ENCODE data around the gene GP1BA. TPM values are rescaled to one million over a fixed set of nuclear protein-coding genes. Genes with fewer than 3 reads are reported as not detected.

The GP1BA gene
- total RNA-seq (2014; rRNA removed; shearing (Covaris generic)), result not detected in 2 replicates

DNA sequence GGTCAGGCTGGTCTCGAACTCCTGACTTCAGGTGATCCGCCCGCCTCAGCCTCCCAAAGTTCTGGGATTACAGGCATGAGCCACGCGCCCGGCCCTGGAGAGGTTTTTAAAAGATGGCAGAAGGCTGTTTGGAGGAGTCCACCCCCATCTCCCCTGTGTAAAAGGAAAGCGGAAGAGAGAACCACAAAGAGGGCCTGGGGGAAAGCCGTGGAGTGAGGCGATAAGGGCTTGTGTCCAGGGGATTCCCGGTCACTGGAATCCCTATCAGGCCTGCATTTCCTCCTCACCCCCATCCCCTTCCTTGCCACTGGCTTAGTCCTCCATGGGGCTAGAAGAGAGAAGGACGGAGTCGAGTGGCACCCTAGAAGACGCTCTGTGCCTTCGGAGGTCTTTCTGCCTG is at the start of gene GP1BA:
GP1BA (plus strand) TSS at position 315 of the 400 bp plus-strand sequence. CDS start 328 bp downstream, outside the sequence.
- Histone ChIP-seq H3K27me3 (replicated peaks) (no peaks in the 10 kb centered on the region), H3K27ac (no peak within 1 kb of the TSS), H3K4me1 (replicated peaks) (peaks cover 13% of the 10 kb centered on the region), H3K9me3 (replicated peaks) (no peaks in the 10 kb centered on the region), H3K36me3 (no peaks in the 10 kb centered on the region), H3K4me3 (no peak within 1 kb of the TSS)
- DNase-seq (ENCODE audit: low read depth in 1 of 2, low spot score in 2 of 2), result no peak

DNA sequence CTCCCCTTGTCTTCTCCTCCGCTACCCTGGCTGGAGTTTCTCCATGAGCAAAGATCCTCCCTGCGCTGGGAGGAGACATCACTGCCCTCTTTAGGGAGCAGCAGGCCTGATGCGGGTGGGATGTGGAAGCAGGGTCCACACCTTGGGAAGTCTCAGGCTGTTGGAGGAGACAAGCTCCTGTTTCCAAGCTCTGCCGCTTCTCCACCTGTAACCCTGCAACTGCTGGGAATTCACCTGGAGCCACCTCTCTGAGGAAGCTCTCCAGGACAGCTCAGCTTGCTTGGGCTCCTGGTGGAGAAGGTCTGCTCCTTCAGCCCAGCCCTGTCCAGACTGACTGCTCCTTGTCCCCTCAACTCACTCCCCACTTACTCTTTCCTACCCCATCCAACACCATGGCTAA is 47.6 kb upstream of the GP1BA start:
- H3K27ac ChIP-seq, result no peak overlapping the region
- no peaks in the 10 kb centered on the region for H3K9me3 ChIP-seq (replicated peaks)
- H3K36me3 ChIP-seq, result peaks cover 55% of the 10 kb centered on the region
- no peaks in the 10 kb centered on the region for H3K4me1 ChIP-seq (replicated peaks)
- no peak overlapping the region for H3K4me3 ChIP-seq
- no peak for DNase-seq (ENCODE audit: low read depth in 1 of 2, low spot score in 2 of 2)
- no peaks in the 10 kb centered on the region for H3K27me3 ChIP-seq (replicated peaks)

DNA sequence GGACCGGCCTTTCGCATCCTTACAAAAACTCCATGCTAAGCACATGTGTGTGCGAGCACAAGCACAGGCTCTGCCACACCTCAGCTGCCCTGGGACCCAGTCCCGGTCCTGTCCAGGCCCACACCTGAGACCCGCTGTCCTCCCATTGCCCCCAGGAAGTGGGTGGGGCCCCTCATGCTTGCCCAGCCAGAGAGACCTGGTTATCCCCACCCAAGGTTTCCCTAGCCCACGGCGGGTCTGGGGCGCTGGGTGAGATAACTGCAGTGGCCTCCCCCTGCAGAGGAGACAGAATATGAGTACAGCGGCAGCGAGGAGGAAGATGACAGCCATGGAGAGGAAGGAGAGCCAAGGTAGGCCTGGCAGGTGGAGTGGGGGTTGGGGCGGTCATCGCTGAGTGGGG is 45.2 kb upstream of the GP1BA start:
- H3K36me3 ChIP-seq, result peaks cover 64% of the 10 kb centered on the region

DNA sequence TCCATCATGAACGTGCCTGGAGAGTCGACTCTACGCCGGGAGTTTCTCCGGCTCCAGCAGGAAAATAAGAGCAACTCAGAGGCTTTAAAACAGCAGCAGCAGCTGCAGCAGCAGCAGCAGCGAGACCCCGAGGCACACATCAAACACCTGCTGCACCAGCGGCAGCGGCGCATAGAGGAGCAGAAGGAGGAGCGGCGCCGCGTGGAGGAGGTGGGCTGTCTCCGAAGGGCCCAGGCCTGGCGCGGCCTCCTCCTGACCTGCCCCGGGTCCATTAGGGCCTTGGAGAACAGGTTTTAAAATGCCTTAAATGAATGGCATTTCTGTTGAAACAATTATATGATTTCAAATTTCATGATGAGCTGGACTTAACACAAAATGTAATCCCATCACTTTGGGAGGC is 44.5 kb upstream of the GP1BA start:
- Histone ChIP-seq H3K27ac (no peak overlapping the region), H3K9me3 (replicated peaks) (no peaks in the 10 kb centered on the region), H3K36me3 (peaks cover 58% of the 10 kb centered on the region), H3K27me3 (replicated peaks) (no peaks in the 10 kb centered on the region), H3K4me3 (no peak overlapping the region), H3K4me1 (replicated peaks) (no peaks in the 10 kb centered on the region)
- no peak for DNase-seq (ENCODE audit: low read depth in 1 of 2, low spot score in 2 of 2)

More for the DNA sequence above, 45.2 kb upstream of the GP1BA start:
- Histone ChIP-seq H3K27ac (no peak overlapping the region), H3K9me3 (replicated peaks) (no peaks in the 10 kb centered on the region), H3K4me1 (replicated peaks) (no peaks in the 10 kb centered on the region), H3K4me3 (no peak overlapping the region), H3K27me3 (replicated peaks) (no peaks in the 10 kb centered on the region)
- DNase-seq (ENCODE audit: low read depth in 1 of 2, low spot score in 2 of 2), result no peak

DNA sequence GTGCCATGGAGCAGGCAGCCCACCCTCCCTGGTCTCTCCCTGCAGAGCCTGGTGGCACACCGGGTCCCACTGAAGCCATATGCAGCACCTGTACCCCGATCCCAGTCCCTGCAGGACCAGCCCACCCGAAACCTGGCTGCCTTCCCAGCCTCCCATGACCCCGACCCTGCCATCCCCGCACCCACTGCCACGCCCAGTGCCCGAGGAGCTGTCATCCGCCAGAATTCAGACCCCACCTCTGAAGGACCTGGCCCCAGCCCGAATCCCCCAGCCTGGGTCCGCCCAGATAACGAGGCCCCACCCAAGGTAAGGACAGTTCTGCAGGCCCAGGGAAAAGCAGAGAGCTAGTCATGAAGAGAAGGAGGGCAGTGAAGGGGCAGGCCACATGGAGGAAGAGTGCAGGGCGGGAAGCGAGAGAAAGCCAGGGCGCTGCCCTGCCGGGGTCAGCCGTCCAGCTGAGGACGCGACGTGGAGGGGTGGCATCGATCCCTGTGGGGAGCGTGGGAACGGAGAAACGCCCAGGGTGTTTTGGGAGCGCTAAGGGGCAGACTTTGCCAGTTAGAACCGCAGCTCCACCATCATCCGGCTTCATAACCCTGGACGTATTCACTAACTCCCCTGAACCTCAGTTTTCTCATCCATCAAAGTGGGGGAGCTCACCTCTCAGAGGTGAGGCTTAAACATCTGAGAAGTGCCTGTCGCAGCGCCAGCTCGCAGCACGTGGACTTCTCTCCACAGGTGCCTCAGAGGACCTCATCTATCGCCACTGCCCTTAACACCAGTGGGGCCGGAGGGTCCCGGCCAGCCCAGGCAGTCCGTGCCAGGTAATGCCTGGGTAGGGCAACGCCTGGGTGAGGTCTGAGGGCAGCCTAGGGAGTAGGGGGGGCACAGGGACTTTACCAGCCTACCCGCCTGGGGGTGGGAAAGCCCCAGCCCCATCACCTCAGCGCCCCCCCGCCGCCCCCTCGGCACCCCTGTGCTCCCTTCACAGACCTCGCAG is 40.4 kb upstream of the GP1BA start:
- H3K27ac ChIP-seq, result no peak overlapping the region
- H3K4me3 ChIP-seq, result no peak overlapping the region
- H3K4me1 ChIP-seq (replicated peaks), result no peaks in the 10 kb centered on the region
- no peak for DNase-seq (ENCODE audit: low read depth in 1 of 2, low spot score in 2 of 2)
- H3K36me3 ChIP-seq, result peaks cover 69% of the 10 kb centered on the region
- no peaks in the 10 kb centered on the region for H3K27me3 ChIP-seq (replicated peaks)
- no peaks in the 10 kb centered on the region for H3K9me3 ChIP-seq (replicated peaks)

DNA sequence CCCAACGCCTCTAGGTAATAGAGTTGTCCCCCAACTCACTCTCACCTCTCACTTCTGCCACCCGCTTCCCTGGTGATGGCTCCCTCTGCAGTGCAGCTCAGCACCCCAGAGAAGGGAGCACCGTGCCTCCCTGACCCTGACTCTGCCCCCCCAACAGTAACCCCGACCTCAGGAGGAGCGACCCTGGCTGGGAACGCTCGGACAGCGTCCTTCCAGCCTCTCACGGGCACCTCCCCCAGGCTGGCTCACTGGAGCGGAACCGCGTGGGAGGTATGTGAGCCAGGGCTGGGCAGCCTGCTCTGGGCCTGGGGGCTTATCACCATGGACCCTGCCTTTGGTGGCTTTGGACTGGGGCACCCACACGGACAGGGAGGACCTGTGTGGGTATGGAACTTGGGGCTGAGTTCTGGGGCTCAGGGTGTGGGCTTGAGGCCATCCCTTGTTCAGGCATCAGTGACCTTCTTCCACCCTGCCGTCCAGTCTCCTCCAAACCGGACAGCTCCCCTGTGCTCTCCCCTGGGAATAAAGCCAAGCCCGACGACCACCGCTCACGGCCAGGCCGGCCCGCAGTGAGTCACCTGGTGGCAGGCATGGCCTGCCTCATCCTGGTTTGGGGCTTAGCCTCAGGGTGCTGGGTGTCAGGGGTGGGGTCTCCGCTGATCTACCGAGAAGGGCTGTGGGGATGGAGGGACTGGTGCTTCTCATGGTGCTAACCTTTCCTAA is 39.4 kb upstream of the GP1BA start:
- no peaks in the 10 kb centered on the region for H3K27me3 ChIP-seq (replicated peaks)
- H3K36me3 ChIP-seq, result peaks cover 70% of the 10 kb centered on the region
- no peak for DNase-seq (ENCODE audit: low read depth in 1 of 2, low spot score in 2 of 2)
- H3K4me3 ChIP-seq, result no peak overlapping the region
- H3K9me3 ChIP-seq (replicated peaks), result no peaks in the 10 kb centered on the region
- H3K4me1 ChIP-seq (replicated peaks), result no peaks in the 10 kb centered on the region
- no peak overlapping the region for H3K27ac ChIP-seq

DNA sequence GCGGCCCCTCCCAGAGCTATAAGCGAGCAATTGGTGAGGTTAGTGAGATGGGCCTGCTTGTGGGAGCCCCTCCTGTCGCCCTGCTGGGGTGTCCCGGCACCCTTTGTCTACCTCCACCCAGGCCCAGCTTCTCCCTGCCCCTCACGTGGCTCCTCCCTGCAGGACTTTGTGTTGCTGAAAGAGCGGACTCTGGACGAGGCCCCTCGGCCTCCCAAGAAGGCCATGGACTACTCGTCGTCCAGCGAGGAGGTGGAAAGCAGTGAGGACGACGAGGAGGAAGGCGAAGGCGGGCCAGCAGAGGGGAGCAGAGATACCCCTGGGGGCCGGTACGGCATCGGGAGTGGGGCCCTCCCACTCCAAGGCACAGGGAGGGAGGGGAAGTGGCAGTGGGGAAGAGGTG is 38.8 kb upstream of the GP1BA start:
- Histone ChIP-seq H3K36me3 (peaks cover 64% of the 10 kb centered on the region), H3K4me1 (replicated peaks) (no peaks in the 10 kb centered on the region), H3K27me3 (replicated peaks) (no peaks in the 10 kb centered on the region), H3K27ac (no peak overlapping the region), H3K9me3 (replicated peaks) (no peaks in the 10 kb centered on the region), H3K4me3 (no peak overlapping the region)
- DNase-seq (ENCODE audit: low read depth in 1 of 2, low spot score in 2 of 2), result no peak

DNA sequence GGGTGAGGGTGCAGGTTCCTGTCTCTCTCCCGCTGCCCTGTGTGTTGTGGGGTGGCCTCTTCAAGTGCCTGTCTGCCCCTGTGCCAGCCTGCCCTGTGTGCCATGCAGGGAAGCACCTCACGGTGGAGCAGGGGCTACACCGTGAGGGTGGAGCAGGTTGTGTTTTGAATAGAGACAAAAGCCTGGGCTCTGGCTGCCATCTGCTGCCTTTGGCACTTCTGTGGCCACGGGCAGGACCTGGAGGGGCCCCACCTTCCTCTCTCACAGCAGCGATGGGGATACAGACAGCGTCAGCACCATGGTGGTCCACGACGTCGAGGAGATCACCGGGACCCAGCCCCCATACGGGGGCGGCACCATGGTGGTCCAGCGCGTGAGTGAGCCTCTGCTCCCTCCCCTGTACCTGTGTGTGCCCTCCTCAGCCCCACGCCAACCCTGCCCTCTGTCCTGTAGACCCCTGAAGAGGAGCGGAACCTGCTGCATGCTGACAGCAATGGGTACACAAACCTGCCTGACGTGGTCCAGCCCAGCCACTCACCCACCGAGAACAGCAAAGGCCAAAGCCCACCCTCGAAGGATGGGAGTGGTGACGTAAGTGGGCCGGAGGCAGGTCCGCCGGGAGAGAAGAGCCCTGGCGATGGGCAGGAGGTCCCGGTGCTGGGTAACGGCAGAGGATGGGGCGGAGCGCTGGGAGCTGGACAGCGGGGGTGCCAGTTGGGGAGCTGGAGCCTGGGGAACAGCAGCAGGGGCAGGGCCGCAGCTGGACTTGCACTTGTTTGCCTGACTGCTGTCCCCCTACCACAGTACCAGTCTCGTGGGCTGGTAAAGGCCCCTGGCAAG is 38.1 kb upstream of the GP1BA start:
- no peak overlapping the region for H3K4me3 ChIP-seq
- peaks cover 61% of the 10 kb centered on the region for H3K36me3 ChIP-seq
- H3K27ac ChIP-seq, result no peak overlapping the region
- no peaks in the 10 kb centered on the region for H3K4me1 ChIP-seq (replicated peaks)
- no peaks in the 10 kb centered on the region for H3K9me3 ChIP-seq (replicated peaks)
- H3K27me3 ChIP-seq (replicated peaks), result no peaks in the 10 kb centered on the region
- DNase-seq (ENCODE audit: low read depth in 1 of 2, low spot score in 2 of 2), result no peak

DNA sequence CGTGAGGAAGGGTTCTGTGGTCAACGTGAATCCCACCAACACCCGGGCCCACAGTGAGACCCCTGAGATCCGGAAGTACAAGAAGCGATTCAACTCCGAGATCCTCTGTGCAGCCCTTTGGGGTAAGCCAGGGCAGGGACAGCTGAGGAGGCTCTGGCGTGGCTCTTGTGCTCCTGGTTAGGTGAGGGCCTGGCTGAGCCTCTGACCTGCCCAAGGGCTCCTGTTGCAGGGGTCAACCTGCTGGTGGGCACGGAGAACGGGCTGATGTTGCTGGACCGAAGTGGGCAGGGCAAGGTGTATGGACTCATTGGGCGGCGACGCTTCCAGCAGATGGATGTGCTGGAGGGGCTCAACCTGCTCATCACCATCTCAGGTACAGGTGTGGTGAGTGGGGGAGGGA is 37.0 kb upstream of the GP1BA start:
- Histone ChIP-seq H3K4me1 (replicated peaks) (no peaks in the 10 kb centered on the region), H3K9me3 (replicated peaks) (no peaks in the 10 kb centered on the region), H3K4me3 (no peak overlapping the region), H3K36me3 (peaks cover 56% of the 10 kb centered on the region), H3K27me3 (replicated peaks) (no peaks in the 10 kb centered on the region), H3K27ac (no peak overlapping the region)
- DNase-seq (ENCODE audit: low read depth in 1 of 2, low spot score in 2 of 2), result no peak

DNA sequence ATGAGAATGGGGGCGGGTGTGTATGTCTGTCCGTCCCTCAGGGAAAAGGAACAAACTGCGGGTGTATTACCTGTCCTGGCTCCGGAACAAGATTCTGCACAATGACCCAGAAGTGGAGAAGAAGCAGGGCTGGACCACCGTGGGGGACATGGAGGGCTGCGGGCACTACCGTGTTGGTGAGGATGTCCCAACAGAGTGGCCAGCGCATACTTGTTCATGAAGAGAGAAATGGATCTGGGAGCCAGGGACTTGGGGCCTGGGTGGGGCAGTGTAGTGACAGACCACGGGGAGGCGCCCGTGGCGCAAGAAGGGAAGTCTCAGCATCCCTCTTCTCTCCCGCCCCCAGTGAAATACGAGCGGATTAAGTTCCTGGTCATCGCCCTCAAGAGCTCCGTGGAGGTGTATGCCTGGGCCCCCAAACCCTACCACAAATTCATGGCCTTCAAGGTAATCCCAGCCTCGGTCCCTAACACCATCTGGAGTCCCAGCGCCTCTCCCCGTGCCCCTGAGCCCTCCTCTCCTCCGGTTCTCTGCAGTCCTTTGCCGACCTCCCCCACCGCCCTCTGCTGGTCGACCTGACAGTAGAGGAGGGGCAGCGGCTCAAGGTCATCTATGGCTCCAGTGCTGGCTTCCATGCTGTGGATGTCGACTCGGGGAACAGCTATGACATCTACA is 36.3 kb upstream of the GP1BA start:
- no peak overlapping the region for H3K4me3 ChIP-seq
- peaks cover 49% of the 10 kb centered on the region for H3K36me3 ChIP-seq
- no peaks in the 10 kb centered on the region for H3K27me3 ChIP-seq (replicated peaks)

DNA sequence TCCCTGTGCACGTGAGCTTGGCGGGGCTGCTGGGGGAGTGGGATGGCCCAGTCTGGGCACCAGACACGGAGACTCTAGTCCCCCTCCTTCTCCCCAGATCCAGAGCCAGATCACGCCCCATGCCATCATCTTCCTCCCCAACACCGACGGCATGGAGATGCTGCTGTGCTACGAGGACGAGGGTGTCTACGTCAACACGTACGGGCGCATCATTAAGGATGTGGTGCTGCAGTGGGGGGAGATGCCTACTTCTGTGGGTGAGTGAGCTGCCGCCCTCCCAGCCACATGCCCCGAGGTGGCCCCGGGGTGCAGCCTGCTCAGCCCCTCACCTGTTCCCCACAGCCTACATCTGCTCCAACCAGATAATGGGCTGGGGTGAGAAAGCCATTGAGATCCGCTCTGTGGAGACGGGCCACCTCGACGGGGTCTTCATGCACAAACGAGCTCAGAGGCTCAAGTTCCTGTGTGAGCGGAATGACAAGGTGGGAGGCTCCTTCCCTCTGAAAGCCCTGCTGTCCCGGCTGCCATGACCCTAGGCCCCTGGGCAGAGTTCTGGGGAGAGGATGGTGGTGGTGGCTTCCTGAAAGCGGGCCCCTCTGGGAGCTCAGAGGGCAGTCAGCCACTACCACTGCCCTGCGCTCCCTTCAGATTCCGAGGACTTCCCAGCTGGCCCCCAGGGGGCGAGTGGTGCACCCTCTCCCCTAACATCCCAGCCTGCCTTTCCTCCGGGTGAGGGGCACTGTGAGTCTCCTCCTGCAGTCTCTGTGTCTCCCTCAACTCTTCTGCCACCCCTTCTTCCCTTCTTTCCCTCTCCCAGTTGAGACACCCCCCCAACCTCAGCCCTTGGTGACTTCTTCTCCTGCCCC is 35.5 kb upstream of the GP1BA start:
- no peak for DNase-seq (ENCODE audit: low read depth in 1 of 2, low spot score in 2 of 2)
- Histone ChIP-seq H3K4me1 (replicated peaks) (no peaks in the 10 kb centered on the region), H3K27me3 (replicated peaks) (no peaks in the 10 kb centered on the region), H3K4me3 (no peak overlapping the region), H3K27ac (no peak overlapping the region), H3K36me3 (peaks cover 44% of the 10 kb centered on the region), H3K9me3 (replicated peaks) (no peaks in the 10 kb centered on the region)

More for the DNA sequence above, 36.3 kb upstream of the GP1BA start:
- DNase-seq (ENCODE audit: low read depth in 1 of 2, low spot score in 2 of 2), result no peak
- Histone ChIP-seq H3K27ac (no peak overlapping the region), H3K9me3 (replicated peaks) (no peaks in the 10 kb centered on the region), H3K4me1 (replicated peaks) (no peaks in the 10 kb centered on the region)

DNA sequence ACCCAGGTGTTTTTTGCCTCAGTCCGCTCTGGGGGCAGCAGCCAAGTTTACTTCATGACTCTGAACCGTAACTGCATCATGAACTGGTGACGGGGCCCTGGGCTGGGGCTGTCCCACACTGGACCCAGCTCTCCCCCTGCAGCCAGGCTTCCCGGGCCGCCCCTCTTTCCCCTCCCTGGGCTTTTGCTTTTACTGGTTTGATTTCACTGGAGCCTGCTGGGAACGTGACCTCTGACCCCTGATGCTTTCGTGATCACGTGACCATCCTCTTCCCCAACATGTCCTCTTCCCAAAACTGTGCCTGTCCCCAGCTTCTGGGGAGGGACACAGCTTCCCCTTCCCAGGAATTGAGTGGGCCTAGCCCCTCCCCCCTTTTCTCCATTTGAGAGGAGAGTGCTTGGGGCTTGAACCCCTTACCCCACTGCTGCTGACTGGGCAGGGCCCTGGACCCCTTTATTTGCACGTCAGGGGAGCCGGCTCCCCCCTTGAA is 34.8 kb upstream of the GP1BA start:
- Histone ChIP-seq H3K27me3 (replicated peaks) (no peaks in the 10 kb centered on the region), H3K4me1 (replicated peaks) (no peaks in the 10 kb centered on the region), H3K4me3 (no peak overlapping the region), H3K9me3 (replicated peaks) (no peaks in the 10 kb centered on the region), H3K27ac (no peak overlapping the region), H3K36me3 (peaks cover 39% of the 10 kb centered on the region)
- no peak for DNase-seq (ENCODE audit: low read depth in 1 of 2, low spot score in 2 of 2)
